ENCODE data around the gene CUL9. TPM values are rescaled to one million over a fixed set of nuclear protein-coding genes. Genes with fewer than 3 reads are reported as not detected.

CUL9 gene
- total RNA-seq, 1 experiment from 2014 or later, result 19.6 TPM

DNA sequence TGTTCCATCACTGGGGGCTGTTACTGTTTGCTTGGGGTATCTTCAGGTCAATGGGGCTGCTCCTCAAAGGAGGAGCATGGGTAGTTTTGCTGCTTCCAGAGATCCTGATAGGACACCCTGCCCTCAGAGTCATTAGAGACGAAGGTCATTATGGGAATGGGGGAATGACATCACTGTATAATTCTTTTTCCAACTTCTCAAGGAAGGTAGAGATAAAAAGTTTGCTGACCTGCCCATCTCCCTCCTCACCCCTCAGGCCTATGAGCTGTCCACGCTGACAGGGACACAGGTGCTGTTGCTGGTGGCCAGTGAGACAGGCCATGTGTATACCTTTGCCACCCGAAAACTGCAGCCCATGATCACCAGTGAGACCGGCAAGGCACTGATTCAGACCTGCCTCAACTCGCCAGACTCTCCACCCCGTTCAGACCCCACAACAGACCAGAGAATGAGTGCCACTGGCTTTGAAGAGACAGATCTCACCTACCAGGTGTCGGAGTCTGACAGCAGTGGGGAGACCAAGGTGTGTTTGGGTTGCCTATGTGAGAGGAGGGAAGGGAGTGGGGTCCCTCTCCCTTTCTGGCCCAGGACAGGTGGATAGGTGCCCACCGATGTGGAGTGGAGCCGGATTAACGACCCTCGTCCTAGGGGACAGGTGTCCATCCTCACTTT, 8.3 kb upstream of the CUL9 start:
- DNase-seq (ENCODE audit: low spot score), result no peak

DNA sequence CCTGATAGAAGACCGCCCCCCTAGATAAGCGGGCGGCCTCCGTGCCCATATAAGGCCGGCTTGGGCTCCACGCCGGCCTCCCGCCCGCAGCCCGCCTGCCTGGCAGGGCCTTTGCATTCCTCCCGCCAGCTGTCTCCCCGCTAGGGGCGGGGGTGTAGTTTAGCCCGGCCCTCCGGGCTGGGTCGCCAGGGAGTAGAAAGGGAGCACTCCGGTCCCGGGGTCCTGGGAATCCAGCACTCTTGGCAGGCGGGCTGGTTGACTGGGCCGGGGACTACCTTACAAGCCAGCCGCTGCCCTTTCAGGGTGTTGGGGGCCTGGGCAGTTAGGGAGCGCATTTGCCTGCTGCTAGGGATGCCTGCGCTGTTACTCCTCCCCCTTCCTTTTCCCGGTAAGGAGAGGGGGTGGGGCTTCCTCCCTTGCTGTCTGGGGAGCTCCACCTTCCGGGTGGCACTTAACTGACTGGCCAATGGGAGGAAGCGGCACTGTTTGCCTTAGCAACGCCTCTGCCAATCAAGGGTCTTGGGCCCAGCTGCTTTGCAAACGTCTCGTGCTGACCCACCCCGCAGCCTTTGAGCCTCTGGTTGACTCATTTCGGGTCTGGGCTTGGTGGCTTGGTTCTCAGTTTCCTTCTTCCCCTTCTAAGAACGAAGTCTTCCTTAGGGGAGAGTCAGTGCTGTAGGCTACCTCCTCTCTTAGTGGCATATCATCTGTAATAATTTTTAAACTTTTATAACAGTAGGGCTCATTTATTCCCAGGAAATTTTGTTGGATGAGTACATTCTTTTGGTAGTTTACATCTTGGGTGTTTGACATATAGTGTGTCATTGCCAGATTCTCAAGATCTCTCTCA, 7.5 kb upstream of the CUL9 start:
- peak; percentile 98 for DNase-seq (ENCODE audit: low spot score)

DNA sequence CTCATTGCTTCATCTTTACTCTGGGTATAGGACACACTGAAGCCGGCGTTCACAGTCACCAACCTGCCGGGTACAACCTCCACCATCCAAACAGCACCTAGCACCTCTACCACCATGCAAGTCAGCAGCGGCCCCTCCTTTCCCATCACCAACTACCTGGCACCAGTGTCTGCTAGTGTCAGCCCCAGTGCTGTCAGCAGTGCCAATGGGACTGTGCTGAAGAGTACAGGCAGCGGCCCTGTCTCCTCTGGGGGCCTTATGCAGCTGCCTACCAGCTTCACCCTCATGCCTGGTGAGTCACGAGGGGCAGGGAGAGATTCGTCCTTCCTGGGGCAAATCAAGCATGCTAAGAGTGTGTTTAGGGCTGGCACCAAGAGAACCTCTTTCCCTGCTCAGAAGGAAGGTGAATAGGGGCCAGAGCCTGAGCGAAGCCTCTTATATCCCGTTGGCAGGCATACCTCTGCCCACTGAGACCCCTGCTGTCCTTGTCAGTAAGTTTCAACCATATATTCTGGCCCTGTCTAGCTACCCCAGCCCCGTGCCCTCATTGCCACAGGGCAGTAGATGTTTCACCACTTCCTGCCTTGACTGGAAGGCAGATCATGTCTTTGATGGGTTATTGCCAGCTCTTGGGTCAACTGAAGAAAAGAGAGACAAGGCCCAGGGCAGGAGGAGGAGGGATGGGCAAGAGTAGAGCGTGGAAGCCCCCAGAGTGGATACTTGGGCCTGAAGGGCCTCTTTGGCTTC, 6.1 kb upstream of the CUL9 start:
- DNase-seq (ENCODE audit: low spot score), result no peak

DNA sequence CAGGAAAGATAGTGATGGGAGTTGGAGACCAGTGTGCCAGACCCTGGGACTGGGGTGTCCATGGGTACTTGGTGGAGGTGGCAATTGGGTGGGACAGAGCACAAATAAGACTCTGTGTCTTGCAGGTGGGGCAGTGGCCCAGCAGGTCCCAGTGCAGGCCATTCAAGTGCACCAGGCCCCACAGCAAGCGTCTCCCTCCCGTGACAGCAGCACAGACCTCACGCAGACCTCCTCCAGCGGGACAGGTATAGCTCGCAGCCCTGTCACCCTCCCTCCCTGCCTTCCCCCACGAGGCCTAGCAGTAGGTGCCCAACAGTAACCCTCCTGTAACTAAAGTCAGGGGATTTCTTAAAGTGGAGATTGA, 5.6 kb upstream of the CUL9 start:
- no peak for DNase-seq (ENCODE audit: low spot score)

DNA sequence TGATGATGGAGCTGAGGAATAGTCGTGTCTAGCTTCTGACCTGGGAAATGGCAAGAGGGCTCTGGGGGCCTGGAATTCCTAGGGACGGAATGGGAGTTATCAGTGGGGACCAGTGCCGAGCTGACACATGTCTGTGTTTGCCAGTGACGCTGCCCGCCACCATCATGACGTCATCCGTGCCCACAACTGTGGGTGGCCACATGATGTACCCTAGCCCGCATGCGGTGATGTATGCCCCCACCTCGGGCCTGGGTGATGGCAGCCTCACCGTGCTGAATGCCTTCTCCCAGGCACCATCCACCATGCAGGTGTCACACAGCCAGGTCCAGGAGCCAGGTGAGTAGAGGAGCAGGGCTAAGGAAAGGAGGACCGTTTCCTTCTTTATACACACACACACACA, 3.8 kb upstream of the CUL9 start:
- no peak for DNase-seq (ENCODE audit: low spot score)

DNA sequence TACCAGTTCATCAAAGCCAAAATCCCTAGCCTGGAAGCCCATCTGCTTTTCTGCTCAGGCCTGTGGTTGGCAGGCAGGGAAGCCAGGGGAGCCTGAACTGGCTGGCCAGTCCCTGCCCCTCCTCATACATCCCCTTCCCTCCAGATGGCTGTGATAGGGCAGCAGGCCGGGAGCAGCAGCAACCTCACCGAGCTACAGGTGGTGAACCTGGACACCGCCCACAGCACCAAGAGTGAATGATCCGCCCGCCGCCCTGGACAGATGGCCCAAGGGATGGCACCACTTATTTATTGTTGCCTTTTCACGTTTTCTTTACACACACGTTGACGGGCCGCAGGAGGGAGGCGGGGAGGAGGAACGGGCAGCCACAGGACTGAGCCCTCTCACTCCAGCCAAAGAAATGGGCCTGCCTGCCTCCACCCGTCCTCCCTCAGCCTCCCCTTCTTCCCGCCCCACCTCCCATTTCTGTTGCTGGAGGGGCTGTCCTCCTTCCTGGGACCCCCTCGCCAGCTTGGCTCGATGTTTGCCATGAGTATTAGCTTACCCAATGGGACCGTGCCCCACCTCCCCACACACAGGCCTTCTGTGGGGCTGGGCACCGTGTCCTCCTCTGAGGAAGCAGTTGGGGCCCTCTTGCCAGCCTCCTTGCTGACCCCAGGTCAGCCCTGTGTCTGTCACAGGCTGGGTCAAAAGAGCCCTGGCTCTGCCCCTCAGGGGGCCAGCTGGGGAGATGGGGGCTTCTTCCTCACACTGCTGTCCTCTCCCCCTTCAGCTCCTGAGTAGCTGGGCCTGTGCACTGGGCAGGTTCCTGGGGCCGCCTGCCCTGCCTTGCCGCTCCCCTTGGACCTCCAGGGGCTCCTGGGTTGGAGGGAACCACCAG, 2.8 kb upstream of the CUL9 start:
- DNase-seq (ENCODE audit: low spot score), result no peak

DNA sequence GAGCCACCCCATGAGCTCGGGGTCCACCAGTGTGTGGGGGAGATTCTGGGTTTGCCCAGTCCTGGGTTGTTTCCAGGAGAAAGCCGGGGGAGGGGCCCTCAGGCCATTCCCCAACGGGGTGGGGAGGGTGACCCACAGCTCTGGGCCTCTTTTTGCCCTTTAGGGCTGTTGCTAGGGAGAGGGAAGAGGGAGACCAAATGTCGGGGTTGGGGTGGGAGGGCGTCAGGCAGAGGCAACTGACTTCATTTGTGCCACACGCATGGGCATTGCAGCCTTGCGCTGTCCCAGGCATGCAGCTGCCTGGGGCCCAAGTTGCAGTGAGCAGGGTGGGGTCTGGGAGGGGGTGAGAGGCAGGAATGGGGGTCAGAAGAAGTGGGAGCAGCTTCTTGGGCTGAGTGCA, 1.9 kb upstream of the CUL9 start:
- DNase-seq (ENCODE audit: low spot score), result no peak

DNA sequence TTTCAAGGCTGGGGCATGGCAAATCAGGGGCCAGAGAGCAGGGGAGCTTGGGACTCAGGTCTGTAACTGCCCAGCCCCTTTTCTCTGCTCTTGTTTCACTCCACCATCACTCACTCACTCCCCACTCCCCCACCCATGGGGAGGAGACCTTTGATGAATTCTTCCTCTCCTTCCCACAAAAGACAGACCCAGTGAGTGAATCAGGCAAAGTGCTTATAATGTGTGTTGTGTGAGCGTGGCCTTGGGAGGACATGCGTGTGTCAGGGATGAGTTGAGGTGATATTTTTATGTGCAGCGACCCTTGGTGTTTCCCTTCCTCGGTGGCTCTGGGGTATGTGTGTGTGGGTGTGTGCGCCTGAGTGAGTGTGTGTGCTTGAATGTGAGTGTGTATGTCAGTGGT, 1.0 kb upstream of the CUL9 start:
- DNase-seq (ENCODE audit: low spot score), result no peak

DNA sequence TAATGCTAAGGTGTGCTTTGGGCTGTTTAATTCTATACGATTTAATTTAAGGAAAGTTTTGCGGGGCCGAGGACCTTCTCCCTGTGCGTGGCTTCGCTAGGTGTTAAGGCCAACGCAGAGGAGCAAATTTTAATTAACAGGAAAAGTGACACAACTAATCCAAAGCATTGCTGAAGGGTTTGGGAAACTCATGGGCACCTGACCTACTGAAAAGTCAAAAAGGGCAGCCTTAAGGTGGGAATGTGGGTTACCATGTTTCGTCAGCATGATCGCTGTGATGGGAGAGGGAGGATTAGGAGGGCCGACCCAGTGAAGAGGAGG, 415 bp upstream of the CUL9 start:
- DNase-seq (ENCODE audit: low spot score), result no peak

DNA sequence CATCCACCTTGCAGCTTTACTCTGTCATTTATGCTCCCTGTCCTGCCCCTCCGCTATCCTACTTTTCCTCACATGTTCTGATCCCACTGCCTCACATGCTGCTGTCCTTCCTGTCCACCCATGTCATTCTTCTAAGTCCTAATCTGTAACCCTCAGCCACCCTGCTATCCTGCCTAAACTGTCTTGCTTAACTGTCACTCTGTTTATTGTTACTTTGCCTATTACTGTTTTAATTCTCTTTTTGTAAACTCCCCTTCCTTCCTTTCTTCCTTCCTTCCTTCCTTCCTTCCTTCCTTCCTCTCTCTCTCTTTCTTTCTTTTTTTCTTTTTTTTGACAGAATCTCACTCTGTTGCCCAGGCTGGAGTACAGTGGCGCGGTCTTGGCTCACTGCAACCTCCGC, 1.4 kb downstream of the CUL9 start:
- no peak for DNase-seq (ENCODE audit: low spot score)

DNA sequence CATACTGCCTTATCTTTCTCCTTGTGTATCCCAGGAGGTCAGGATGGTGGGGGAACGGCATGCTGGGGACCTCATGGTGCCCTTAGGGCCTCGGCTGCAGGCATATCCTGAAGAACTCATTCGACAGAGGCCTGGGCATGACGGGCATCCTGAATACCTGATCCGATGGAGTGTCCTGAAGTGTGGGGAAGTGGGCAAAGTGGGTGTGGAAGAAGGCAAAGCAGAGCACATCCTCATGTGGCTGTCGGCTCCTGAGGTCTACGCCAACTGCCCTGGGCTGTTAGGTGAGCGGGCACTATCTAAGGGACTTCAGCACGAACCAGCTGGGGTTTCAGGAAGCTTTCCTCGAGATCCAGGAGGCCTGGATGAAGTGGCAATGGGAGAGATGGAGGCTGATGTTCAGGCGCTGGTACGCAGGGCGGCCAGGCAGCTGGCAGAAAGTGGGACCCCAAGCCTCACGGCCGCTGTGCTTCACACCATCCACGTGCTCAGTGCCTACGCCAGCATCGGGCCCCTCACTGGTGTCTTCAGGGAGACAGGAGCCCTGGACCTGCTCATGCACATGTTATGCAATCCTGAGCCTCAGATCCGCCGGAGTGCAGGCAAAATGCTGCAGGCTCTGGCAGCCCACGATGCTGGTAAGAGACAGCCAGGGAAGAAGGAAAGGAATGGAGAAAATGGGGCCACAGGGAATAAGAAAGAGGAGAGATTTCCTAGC, 2.4 kb downstream of the CUL9 start:
- DNase-seq (ENCODE audit: low spot score), result no peak

DNA sequence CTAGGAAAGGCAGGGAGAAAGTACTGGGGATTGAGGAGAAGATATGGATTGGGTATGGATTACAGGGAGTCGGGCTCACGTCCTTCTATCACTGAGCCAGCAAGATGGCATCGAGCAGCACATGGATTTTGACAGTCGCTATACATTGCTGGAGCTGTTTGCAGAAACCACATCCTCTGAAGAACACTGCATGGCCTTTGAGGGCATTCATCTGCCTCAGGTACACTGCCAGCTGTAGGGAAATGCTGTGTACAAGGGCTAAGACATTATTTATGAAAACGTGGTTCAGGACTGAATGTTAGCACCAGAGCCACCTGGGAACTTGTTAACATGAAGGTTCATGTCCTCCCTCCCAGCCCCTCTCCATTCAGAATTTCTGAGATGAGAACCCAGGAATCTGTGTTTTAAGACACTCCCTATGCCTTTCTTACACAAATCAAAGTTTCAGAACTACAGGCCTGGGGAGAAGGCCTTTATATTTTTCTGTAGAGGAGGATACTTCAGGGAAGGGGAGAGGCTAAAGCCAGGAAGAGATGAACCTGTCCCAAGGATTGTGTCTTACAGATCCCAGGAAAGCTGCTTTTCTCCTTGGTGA, 3.5 kb downstream of the CUL9 start:
- DNase-seq (ENCODE audit: low spot score), result no peak

DNA sequence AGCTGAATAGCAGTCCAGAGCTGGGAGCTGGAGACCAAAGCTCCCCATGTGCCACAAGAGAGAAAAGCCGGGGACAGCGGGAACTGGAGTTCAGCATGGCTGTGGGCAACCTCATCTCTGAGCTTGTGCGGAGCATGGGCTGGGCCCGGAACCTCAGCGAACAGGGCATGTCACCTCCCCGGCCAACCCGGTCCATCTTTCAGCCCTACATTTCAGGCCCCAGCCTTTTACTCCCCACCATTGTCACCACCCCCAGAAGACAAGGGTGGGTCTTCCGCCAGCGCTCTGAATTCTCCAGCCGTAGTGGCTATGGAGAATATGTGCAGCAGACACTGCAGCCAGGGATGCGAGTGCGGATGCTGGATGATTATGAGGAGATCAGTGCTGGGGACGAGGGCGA, 4.0 kb downstream of the CUL9 start:
- DNase-seq (ENCODE audit: low spot score), result no peak

DNA sequence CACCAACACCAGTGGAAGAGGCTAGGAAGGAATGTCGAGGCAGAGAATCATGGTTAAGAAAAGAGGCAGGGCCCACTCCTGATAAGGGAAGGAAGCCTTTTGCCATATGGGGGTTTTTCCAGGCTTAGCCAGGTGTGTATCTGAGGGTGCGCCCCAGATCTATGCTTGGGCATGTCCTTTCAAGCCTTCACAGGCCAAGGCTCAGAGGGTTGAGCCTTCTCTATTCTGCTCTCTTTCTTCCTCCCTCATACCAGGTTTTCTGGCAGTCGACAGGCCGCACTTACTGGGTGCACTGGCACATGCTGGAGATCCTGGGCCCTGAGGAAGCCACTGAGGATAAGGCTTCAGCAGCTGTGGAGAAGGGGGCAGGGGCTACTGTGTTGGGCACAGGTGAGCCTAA, 4.7 kb downstream of the CUL9 start:
- DNase-seq (ENCODE audit: low spot score), result no peak

DNA sequence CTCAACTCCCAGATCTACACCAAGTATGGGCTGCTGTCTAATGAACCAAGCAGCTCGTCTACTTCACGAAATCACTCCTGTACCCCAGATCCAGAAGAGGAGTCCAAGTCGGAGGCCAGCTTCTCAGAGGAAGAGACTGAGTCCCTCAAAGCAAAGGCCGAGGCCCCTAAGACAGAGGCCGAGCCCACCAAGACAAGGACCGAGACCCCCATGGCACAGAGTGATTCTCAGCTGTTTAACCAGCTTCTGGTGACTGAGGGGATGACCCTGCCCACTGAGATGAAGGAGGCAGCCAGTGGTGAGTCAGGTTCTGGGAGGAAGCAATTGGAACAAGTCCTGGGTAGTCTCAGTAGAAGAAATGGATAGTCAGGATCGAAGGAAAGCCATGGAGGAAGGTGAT, 5.8 kb downstream of the CUL9 start:
- no peak for DNase-seq (ENCODE audit: low spot score)

DNA sequence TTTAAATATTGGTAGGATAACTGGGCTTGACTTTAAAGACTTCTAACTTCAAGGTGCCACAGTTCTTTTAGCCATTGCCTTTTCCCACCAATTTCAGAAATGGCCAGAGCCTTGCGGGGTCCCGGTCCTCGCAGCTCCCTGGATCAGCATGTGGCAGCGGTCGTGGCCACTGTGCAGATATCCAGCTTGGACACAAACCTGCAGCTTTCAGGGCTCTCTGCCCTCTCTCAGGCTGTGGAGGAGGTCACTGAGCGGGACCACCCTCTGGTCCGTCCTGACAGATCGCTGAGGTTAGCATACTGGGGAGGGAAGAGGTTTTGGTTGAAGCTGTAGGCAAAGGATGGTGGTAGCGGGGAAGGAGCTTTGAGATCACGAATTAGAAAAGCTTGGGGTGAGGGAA, 6.4 kb downstream of the CUL9 start:
- DNase-seq (ENCODE audit: low spot score), result no peak

DNA sequence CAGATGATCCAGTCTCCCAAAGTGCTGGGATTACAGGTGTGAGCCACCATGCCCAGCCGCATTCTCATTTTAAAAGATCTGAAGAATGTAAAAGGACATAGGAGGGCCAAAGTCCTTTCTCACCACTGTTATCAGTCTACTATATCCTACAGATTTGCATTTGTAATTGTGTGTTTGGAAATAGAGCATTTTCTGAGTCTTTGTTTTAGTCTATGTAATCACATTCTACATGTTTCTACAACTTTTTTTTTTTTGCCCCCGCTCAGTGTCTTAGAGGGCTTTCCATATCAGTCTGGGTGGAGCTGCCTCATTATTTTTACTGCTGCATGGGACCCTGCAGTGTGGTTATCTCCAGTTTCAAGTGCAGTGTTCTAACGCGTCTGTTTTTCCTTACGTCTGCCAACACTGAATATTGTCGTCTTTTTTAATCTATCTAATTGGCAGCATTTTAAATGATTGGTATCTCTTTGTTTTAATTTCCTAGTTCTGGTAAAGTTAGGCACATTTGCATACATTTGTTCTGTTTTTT, 7.8 kb downstream of the CUL9 start:
- no peak for DNase-seq (ENCODE audit: low spot score)

DNA sequence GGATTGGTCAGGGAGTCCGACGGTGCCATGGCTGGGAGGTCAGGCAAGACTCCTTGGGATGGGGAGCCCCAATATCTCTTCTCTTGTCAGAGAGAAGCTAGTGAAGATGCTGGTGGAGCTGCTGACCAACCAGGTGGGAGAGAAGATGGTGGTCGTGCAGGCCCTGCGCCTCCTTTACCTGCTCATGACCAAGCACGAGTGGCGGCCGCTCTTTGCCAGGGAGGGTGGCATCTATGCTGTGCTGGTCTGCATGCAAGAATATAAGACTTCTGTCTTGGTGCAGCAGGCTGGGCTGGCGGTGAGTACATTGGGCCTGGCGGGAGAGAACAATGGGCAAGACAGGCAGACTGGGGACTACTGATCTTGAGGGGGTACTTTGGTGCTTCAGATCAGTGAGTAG, 10.9 kb downstream of the CUL9 start:
- no peak for DNase-seq (ENCODE audit: low spot score)

DNA sequence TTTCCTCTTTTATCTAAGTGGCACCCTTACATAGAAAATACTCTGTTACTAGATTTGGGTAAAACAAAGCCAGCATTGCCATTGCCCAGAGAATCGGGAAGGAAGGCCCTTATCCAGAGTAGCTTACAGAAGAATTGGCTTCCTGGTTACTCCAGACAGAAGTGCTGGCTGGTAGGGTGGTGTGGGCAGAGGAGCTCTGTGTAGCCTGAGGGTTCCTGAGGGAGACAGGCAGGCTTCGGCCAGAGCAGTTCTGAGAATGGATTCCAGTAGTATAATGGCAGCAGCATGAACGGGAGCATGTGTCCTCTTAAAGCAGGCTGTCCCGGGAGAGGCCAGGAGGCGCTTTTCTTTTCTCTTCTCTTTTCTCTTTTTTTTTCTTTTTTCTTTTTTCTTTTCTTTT, 11.9 kb downstream of the CUL9 start:
- DNase-seq (ENCODE audit: low spot score), result no peak

DNA sequence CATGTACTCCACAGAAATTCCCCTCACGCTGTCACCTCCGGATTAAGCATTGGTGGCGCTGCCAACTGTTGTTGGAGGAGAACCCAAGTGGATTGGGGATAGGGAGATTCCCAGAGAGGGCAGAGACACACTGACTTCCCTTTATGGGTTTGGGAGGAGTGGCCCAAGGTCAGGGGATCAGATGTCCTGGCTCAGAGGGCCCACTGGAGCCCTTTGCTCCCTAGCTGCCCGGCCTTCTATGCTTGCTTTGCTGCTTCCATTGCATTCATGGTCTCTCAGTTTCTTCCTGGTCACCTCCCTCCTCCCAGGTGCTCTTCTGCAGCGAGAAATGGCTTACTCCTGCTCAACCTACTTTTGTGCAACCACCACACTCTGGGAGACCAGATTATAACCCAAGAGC, 14.3 kb downstream of the CUL9 start:
- DNase-seq (ENCODE audit: low spot score), result no peak

DNA sequence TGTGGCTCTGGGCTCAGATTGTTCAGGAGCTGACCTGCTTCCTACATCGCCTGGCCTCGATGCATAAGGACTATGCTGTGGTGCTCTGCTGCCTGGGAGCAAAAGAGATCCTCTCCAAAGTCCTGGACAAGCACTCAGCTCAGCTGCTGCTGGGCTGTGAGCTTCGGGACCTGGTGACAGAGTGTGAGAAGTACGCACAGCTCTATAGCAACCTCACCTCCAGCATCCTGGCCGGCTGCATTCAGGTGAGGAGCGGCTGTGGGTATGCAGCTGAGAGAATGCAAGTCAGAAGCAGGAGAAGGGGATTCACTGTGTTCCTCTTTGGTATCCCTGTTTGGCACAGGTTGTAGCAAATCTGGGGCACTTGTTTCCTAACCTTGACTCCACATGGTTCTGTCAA, 17.9 kb downstream of the CUL9 start:
- DNase-seq (ENCODE audit: low spot score), result no peak
